ENCODE data around the gene GSTM4. TPM values are rescaled to one million over a fixed set of nuclear protein-coding genes. Genes with fewer than 3 reads are reported as not detected.
"Not testable (repeated sequence)": the region's sequence is repeated elsewhere in the genome, so short reads cannot be mapped to it uniquely, and the experiment has no call there.

GSTM4 gene
- total RNA-seq, 1 experiment from 2014 or later: 18.8 TPM

DNA sequence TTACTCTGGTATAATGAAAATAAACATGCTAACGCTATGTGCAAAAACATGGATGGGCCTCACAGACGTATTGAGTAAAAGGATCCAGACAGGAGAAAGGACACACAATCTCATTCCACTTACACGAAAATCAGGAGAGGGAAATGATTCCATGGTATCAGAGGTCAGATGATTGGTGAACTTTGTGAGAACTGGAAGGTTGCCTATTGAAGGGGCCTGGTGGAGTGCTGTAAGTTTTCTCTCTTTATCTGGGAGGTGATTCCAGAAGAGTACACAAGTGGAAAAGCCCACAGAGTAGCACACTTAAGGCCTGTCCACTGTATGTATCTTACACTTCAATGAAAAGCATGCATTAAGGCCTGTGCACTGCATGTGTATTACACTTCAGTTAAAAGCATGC, 21.6 kb downstream of the GSTM4 start:
- no peaks in the 10 kb centered on the region for H3K4me1 ChIP-seq (replicated peaks)
- H3K9me3 ChIP-seq (replicated peaks): no peaks in the 10 kb centered on the region
- H3K27ac ChIP-seq: no peak overlapping the region
- H3K36me3 ChIP-seq: no peaks in the 10 kb centered on the region
- no peak overlapping the region for H3K4me3 ChIP-seq
- H3K27me3 ChIP-seq (replicated peaks): no peaks in the 10 kb centered on the region
- no peak for DNase-seq (ENCODE audit: low read depth in 1 of 2, low spot score in 2 of 2)

DNA sequence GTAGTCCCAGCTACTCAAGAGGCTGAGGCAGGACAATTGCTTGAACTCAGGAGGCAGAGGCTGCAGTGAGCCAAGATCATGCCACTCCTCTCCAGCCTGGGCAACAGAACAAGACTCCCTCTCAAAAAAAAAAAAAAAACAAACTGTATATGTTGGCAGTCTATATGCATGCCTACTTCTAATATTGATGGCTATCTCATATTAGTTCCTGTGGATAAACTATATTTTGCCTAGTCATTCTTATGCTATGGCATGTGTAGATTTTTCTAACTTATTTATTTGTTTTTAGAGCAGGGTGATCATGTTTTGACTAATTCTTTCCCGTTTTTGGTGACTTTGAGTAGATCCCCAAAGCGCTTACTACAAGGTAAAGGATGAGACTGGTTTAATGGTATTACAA, 22.7 kb downstream of the GSTM4 start:
- not testable (repeated sequence) for H3K4me1 ChIP-seq (replicated peaks); H3K27ac ChIP-seq; H3K4me3 ChIP-seq; DNase-seq (ENCODE audit: low read depth in 1 of 2, low spot score in 2 of 2); H3K36me3 ChIP-seq; H3K9me3 ChIP-seq (replicated peaks); H3K27me3 ChIP-seq (replicated peaks)

GRCh38 chr1:109684777-109685176, 28.9 kb downstream of the GSTM4 start:
- not testable (repeated sequence) for H3K27me3 ChIP-seq (replicated peaks); H3K4me3 ChIP-seq; H3K4me1 ChIP-seq (replicated peaks); H3K27ac ChIP-seq; H3K36me3 ChIP-seq; H3K9me3 ChIP-seq (replicated peaks); DNase-seq (ENCODE audit: low read depth in 1 of 2, low spot score in 2 of 2)

- H3K9me3 ChIP-seq (replicated peaks); H3K4me3 ChIP-seq; H3K27ac ChIP-seq; H3K27me3 ChIP-seq (replicated peaks); H3K4me1 ChIP-seq (replicated peaks); H3K36me3 ChIP-seq; DNase-seq (ENCODE audit: low read depth in 1 of 2, low spot score in 2 of 2): not testable (repeated sequence)
Observed at GRCh38 chr1:109685399-109685798, 29.5 kb downstream of the GSTM4 start.

- not testable (repeated sequence) for DNase-seq (ENCODE audit: low read depth in 1 of 2, low spot score in 2 of 2); H3K27me3 ChIP-seq (replicated peaks); H3K4me3 ChIP-seq; H3K27ac ChIP-seq; H3K36me3 ChIP-seq; H3K9me3 ChIP-seq (replicated peaks); H3K4me1 ChIP-seq (replicated peaks)
Observed at GRCh38 chr1:109685890-109686289, 30.0 kb downstream of the GSTM4 start.

DNA sequence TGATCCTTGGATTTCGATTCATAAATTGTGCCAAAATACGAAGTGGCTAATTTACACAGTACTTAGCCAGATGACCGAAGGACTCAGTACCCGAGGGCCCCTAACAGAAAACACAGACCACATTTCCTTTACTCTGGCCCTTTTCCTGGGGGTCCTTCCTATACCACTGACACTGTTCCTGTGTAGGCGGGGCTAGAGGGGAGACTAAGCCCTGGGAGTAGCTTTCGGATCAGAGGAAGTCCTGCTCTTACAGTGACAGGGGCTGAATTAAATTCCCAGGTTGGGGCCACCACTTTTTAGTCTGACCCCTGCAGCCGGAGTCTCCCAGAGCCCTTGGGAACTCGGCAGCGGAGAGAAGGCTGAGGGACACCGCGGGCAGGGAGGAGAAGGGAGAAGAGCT, 31.2 kb downstream of the GSTM4 start:
- DNase-seq (ENCODE audit: low read depth in 1 of 2, low spot score in 2 of 2); H3K36me3 ChIP-seq; H3K9me3 ChIP-seq (replicated peaks); H3K4me1 ChIP-seq (replicated peaks); H3K27me3 ChIP-seq (replicated peaks): not testable (repeated sequence)
- Histone ChIP-seq H3K27ac (peak overlapping the region; percentile 67), H3K4me3 (peak overlapping the region; percentile 53)

DNA sequence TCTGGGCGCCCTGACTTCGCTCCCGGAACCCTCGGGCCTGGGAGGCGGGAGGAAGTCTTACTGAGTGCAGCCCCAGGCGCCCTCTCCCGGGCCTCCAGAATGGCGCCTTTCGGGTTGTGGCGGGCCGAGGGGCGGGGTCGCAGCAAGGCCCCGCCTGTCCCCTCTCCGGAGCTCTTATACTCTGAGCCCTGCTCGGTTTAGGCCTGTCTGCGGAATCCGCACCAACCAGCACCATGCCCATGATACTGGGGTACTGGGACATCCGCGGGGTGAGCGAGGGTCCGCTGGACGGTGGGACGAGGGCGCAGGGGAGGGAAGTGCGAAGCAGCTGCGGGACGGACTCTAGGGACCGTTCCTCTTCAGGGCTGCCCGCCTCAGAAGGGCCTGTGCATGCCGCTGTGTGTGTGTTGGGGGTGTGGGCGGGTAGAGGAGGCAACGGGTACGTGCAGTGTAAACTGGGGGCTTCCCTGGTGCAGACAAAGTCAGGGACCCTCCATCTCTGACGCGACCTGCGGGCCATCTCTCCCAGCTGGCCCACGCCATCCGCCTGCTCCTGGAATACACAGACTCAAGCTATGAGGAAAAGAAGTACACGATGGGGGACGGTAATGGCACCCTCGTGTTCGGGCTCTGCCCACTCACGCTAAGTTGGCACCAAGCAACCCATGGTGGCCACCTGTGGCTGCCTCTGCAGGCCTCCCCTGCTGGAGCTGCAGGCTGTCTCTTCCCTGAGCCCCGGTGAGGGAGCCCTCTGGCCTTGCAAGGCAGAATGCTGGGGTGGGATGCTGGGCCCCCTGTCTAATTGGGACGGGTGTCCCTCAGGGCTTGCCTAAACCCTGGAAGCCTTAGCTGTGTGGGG, 32.0 kb downstream of the GSTM4 start, which contains the start of gene GSTM1:
TSS of gene GSTM1 (plus strand) at position 177 of the 859 bp plus-strand sequence. CDS start at position 234, 57 bp downstream.
- H3K36me3 ChIP-seq: no peaks in the 10 kb centered on the region
- H3K27me3 ChIP-seq (replicated peaks): no peaks in the 10 kb centered on the region
- peaks cover 9% of the 10 kb centered on the region for H3K4me1 ChIP-seq (replicated peaks)
- DNase-seq (ENCODE audit: low read depth in 1 of 2, low spot score in 2 of 2): peak; percentile 75 to 79
- peak within 1 kb of the TSS; percentile 67 for H3K27ac ChIP-seq
- H3K4me3 ChIP-seq: peak within 1 kb of the TSS; percentile 53
- no peaks in the 10 kb centered on the region for H3K9me3 ChIP-seq (replicated peaks)

- Histone ChIP-seq H3K4me1 (replicated peaks) (peaks cover 9% of the 10 kb centered on the region), H3K36me3 (no peaks in the 10 kb centered on the region), H3K27me3 (replicated peaks) (no peaks in the 10 kb centered on the region), H3K9me3 (replicated peaks) (no peaks in the 10 kb centered on the region), H3K4me3 (no peak overlapping the region), H3K27ac (no peak overlapping the region)
- DNase-seq (ENCODE audit: low read depth in 1 of 2, low spot score in 2 of 2): no peak
Observed at GRCh38 chr1:109689844-109690405, 34.0 kb downstream of the GSTM4 start.

DNA sequence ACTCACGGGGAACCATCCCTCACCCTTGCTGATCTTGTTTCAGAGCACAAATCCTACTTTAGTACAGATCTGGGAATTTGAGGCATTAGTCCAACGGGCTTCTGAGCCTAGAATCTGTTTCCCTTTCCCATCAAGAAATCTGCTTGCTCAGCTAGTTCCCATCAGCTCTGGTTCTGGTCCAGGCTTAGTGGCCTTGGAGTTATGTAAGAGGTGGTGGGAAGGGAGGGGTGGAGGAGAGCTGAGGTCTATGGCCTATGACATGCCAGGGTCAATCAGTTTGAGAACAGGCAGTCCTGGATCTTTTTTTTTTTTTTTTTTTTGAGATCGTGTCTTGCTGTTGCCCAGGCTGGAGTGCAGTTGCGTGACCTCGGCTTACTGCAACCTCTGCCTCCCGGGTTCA, 35.9 kb downstream of the GSTM4 start:
- H3K27ac ChIP-seq: no peak overlapping the region
- H3K4me1 ChIP-seq (replicated peaks): peaks cover 9% of the 10 kb centered on the region
- H3K27me3 ChIP-seq (replicated peaks): no peaks in the 10 kb centered on the region
- DNase-seq (ENCODE audit: low read depth in 1 of 2, low spot score in 2 of 2): no peak
- H3K9me3 ChIP-seq (replicated peaks): no peaks in the 10 kb centered on the region
- no peak overlapping the region for H3K4me3 ChIP-seq
- no peaks in the 10 kb centered on the region for H3K36me3 ChIP-seq

DNA sequence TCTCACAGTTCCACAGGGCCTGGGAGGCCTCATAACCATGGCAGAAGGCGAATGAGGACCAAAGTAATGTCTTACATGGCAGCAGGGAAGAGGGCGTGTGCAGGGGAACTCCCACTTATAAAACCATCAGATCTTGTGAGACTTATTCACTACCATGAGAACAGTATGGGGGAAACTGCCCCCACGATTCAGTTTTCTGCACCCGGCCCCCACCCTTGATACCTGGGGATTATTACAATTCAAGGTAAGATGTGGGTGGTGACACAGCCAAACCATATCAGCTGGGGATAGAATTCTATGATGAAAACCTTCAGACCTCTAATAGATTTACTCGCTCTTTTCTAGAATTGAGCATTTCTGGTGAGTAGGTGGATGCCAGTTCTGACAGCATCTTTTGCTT, 38.5 kb downstream of the GSTM4 start:
- H3K27ac ChIP-seq; DNase-seq (ENCODE audit: low read depth in 1 of 2, low spot score in 2 of 2); H3K36me3 ChIP-seq; H3K4me3 ChIP-seq; H3K9me3 ChIP-seq (replicated peaks); H3K4me1 ChIP-seq (replicated peaks); H3K27me3 ChIP-seq (replicated peaks): not testable (repeated sequence)

DNA sequence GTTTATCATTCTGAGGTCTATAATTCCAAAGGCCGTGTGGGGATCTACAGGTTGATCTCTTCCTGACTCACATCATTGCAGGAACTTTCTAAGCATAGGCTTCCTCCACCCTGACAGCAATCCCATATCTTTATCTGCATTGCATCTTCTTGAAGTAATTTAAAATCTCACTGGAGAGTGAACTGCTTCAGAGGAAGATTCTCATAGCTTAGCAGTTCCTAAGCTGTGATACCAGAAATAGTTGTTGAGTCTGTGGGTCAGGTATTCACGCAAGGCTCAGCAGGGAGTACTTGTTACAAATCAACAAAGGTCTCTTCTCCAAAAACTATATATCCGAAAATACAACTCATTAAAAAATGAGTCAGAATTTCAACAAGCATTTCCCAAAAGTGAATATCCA, 39.2 kb downstream of the GSTM4 start:
- H3K27me3 ChIP-seq (replicated peaks); H3K36me3 ChIP-seq; DNase-seq (ENCODE audit: low read depth in 1 of 2, low spot score in 2 of 2); H3K9me3 ChIP-seq (replicated peaks); H3K4me3 ChIP-seq; H3K4me1 ChIP-seq (replicated peaks); H3K27ac ChIP-seq: not testable (repeated sequence)

GRCh38 chr1:109697066-109697465, 41.2 kb downstream of the GSTM4 start:
- no peak overlapping the region for H3K27ac ChIP-seq
- peaks cover 8% of the 10 kb centered on the region for H3K4me1 ChIP-seq (replicated peaks)
- DNase-seq (ENCODE audit: low read depth in 1 of 2, low spot score in 2 of 2): no peak
- H3K9me3 ChIP-seq (replicated peaks): no peaks in the 10 kb centered on the region
- no peaks in the 10 kb centered on the region for H3K27me3 ChIP-seq (replicated peaks)
- H3K36me3 ChIP-seq: no peaks in the 10 kb centered on the region
- H3K4me3 ChIP-seq: no peak overlapping the region

- H3K27me3 ChIP-seq (replicated peaks); H3K4me1 ChIP-seq (replicated peaks); H3K4me3 ChIP-seq; H3K36me3 ChIP-seq; H3K9me3 ChIP-seq (replicated peaks); H3K27ac ChIP-seq: not testable (repeated sequence)
- peak in 1 of 2 experiments; percentile 28 for DNase-seq (ENCODE audit: low read depth in 1 of 2, low spot score in 2 of 2)
Observed at GRCh38 chr1:109697861-109698260, 42.0 kb downstream of the GSTM4 start.

GRCh38 chr1:109702940-109703339, 47.0 kb downstream of the GSTM4 start:
- not testable (repeated sequence) for H3K27ac ChIP-seq; H3K4me1 ChIP-seq (replicated peaks); DNase-seq (ENCODE audit: low read depth in 1 of 2, low spot score in 2 of 2); H3K36me3 ChIP-seq; H3K9me3 ChIP-seq (replicated peaks); H3K4me3 ChIP-seq; H3K27me3 ChIP-seq (replicated peaks)
